Measurements from ENCODE around the gene ENO1.

GRCh38 chr1:8858112-8858668 is 20.3 kb downstream of the ENO1 start:
- TF ChIP-seq CTCF (conservative IDR thresholded peaks at IDR 0.05 in 1 of 2, IDR thresholded peaks at IDR 0.05 in 1 of 2; ENCODE audit: extremely low read depth in 1 of 2, insufficient read depth in 1 of 2, low read depth in 1 of 2, low read length in 2 of 2), result no peak
- TF ChIP-seq EZH2 (IDR thresholded peaks at IDR 0.05; ENCODE audit: borderline replicate concordance, low read length), result no peak

Measured in mammary epithelial cell (primary cell).